Activated CD4-positive, alpha-beta T cell treated with anti-CD3 and anti-CD28 coated beads, Interleukin-2, amount 10 ng/mL, durations not matched to agents 24 days and 14 days (primary cell): ENCODE results near the gene RIPPLY1. TPM values are rescaled to one million over a fixed set of nuclear protein-coding genes. Genes with fewer than 3 reads are reported as not detected.
"Not testable (repeated sequence)": the region's sequence is repeated elsewhere in the genome, so short reads cannot be mapped to it uniquely, and the experiment has no call there.

Experiments
- DNase-seq: peaks from one replicate; pipeline ENCODE4 v3.0.0; 2022
- H3K27ac Mint-ChIP-seq: one replicate; pipeline ENCODE4 v1.8.0; 2022; ENCODE audit warnings: mild to moderate bottlenecking, mixed read lengths
- H3K27me3 Mint-ChIP-seq: one replicate; pipeline ENCODE4 v1.8.0; 2022; ENCODE audit warnings: mixed read lengths
- H3K36me3 Mint-ChIP-seq: one replicate; pipeline ENCODE4 v1.8.0; 2022; ENCODE audit warnings: low read depth, mild to moderate bottlenecking, mixed read lengths
- H3K4me1 Mint-ChIP-seq: one replicate; pipeline ENCODE4 v1.8.0; 2021; ENCODE audit warnings: mixed read lengths
- H3K4me3 Mint-ChIP-seq: one replicate; pipeline ENCODE4 v1.8.0; 2022; ENCODE audit warnings: mild to moderate bottlenecking, moderate library complexity, mixed read lengths
- H3K9me3 Mint-ChIP-seq: one replicate; pipeline ENCODE4 v1.8.0; 2021; ENCODE audit warnings: mixed read lengths
- intact Hi-C: fragments of 100-400 bp; cut with micrococcal nuclease; formaldehyde crosslinking; loops from one replicate; pipeline ENCODE4 v1.15.1; 2023
- total RNA-seq: library from RNA; stranded (reverse); gene quantifications from 2 replicates; pipeline ENCODE4 v1.2.3, GENCODE V29; 2022

Gene RIPPLY1
- total RNA-seq, 1 donor from 2014 or later, result not detected

GRCh38 chrX:106899841-106900240 is 3.3 kb downstream of the RIPPLY1 start:
- intact Hi-C loops, result loop anchor here (5.0 to 10.0 kb wide), 3 partner anchors 532 to 995 kb away; partner anchors contain the start of genes NCBP2L and TSC22D3
- no peaks in the 10 kb centered on the region for H3K4me1 Mint-ChIP-seq

GRCh38 chrX:106899276-106899675 is 3.9 kb downstream of the RIPPLY1 start:
- Mint-ChIP-seq H3K4me1 (no peaks in the 10 kb centered on the region), H3K36me3 (no peaks in the 10 kb centered on the region), H3K27ac (no peak overlapping the region), H3K4me3 (no peak overlapping the region), H3K27me3 (no peaks in the 10 kb centered on the region), H3K9me3 (no peaks in the 10 kb centered on the region)
- DNase-seq, result no peak
- intact Hi-C loops, result loop anchor here (5.0 to 10.0 kb wide), 3 partner anchors 533 to 996 kb away; partner anchors contain the start of genes NCBP2L and TSC22D3

More at GRCh38 chrX:106899841-106900240, 3.3 kb downstream of the RIPPLY1 start:
- H3K27ac Mint-ChIP-seq, result no peak overlapping the region
- no peaks in the 10 kb centered on the region for H3K27me3 Mint-ChIP-seq
- no peaks in the 10 kb centered on the region for H3K36me3 Mint-ChIP-seq
- H3K4me3 Mint-ChIP-seq, result no peak overlapping the region
- no peaks in the 10 kb centered on the region for H3K9me3 Mint-ChIP-seq
- DNase-seq, result no peak

GRCh38 chrX:106898462-106898861 is 4.7 kb downstream of the RIPPLY1 start:
- no peaks in the 10 kb centered on the region for H3K27me3 Mint-ChIP-seq
- H3K36me3 Mint-ChIP-seq, result no peaks in the 10 kb centered on the region
- intact Hi-C loops, result loop anchor here (5.0 to 10.0 kb wide), 3 partner anchors 534 to 996 kb away; partner anchors contain the start of genes NCBP2L and TSC22D3
- H3K27ac Mint-ChIP-seq, result no peak overlapping the region
- peak; percentile 61 for DNase-seq
- H3K4me3 Mint-ChIP-seq, result no peak overlapping the region
- no peaks in the 10 kb centered on the region for H3K4me1 Mint-ChIP-seq
- no peaks in the 10 kb centered on the region for H3K9me3 Mint-ChIP-seq

GRCh38 chrX:106897259-106897658 is 5.9 kb downstream of the RIPPLY1 start:
- no peak for DNase-seq
- Mint-ChIP-seq H3K27ac (no peak overlapping the region), H3K4me1 (no peaks in the 10 kb centered on the region), H3K9me3 (no peaks in the 10 kb centered on the region), H3K4me3 (no peak overlapping the region), H3K36me3 (no peaks in the 10 kb centered on the region), H3K27me3 (no peaks in the 10 kb centered on the region)
- intact Hi-C loops, result loop anchor here (5.0 to 10.0 kb wide), 3 partner anchors 535 to 998 kb away; partner anchors contain the start of genes NCBP2L and TSC22D3

- Mint-ChIP-seq H3K4me1 (no peaks in the 10 kb centered on the region), H3K9me3 (no peaks in the 10 kb centered on the region), H3K27me3 (no peaks in the 10 kb centered on the region), H3K27ac (no peak overlapping the region), H3K4me3 (no peak overlapping the region), H3K36me3 (no peaks in the 10 kb centered on the region)
- no peak for DNase-seq
- intact Hi-C loops, result loop anchor here (1.0 to 10.0 kb wide), 4 partner anchors 58 to 1000 kb away; partner anchors contain the start of genes NCBP2L and TSC22D3
Observed at GRCh38 chrX:106894978-106895452, 8.1 kb downstream of the RIPPLY1 start.

- peak; percentile 79 for DNase-seq
- intact Hi-C loops, result loop anchor here (1.0 to 10.0 kb wide), 3 partner anchors 59 to 1000 kb away; partner anchors contain the start of genes NCBP2L and TSC22D3
- H3K4me1 Mint-ChIP-seq, result no peaks in the 10 kb centered on the region
- H3K27ac Mint-ChIP-seq, result no peak overlapping the region
- no peaks in the 10 kb centered on the region for H3K9me3 Mint-ChIP-seq
- H3K4me3 Mint-ChIP-seq, result no peak overlapping the region
- no peaks in the 10 kb centered on the region for H3K36me3 Mint-ChIP-seq
- H3K27me3 Mint-ChIP-seq, result no peaks in the 10 kb centered on the region
Observed at GRCh38 chrX:106894392-106894909, 8.7 kb downstream of the RIPPLY1 start.

- Mint-ChIP-seq H3K27ac (no peak overlapping the region), H3K4me1 (no peaks in the 10 kb centered on the region), H3K4me3 (no peak overlapping the region), H3K36me3 (no peaks in the 10 kb centered on the region), H3K9me3 (no peaks in the 10 kb centered on the region), H3K27me3 (peaks cover 1% of the 10 kb centered on the region)
- no peak for DNase-seq
- intact Hi-C loops, result loop anchor here (10.0 kb wide), 2 partner anchors 883 to 1003 kb away; partner anchors contain the start of genes NCBP2L and TSC22D3
Observed at GRCh38 chrX:106891762-106892460, 11.2 kb downstream of the RIPPLY1 start.

GRCh38 chrX:106889468-106889867 is 13.7 kb downstream of the RIPPLY1 start:
- Mint-ChIP-seq H3K4me1 (no peaks in the 10 kb centered on the region), H3K36me3 (no peaks in the 10 kb centered on the region), H3K27ac (no peak overlapping the region), H3K4me3 (no peak overlapping the region), H3K9me3 (no peaks in the 10 kb centered on the region), H3K27me3 (peaks cover 1% of the 10 kb centered on the region)
- intact Hi-C loops, result no loop called here
- no peak for DNase-seq

- H3K27me3 Mint-ChIP-seq, result peaks cover 3% of the 10 kb centered on the region
- no peaks in the 10 kb centered on the region for H3K36me3 Mint-ChIP-seq
- H3K4me1 Mint-ChIP-seq, result no peaks in the 10 kb centered on the region
- no peak overlapping the region for H3K4me3 Mint-ChIP-seq
- no peak overlapping the region for H3K27ac Mint-ChIP-seq
- H3K9me3 Mint-ChIP-seq, result no peaks in the 10 kb centered on the region
- intact Hi-C loops, result no loop called here
- no peak for DNase-seq
Observed at GRCh38 chrX:106875151-106875550, 28.0 kb downstream of the RIPPLY1 start.

GRCh38 chrX:106874075-106874474 is 29.1 kb downstream of the RIPPLY1 start:
- intact Hi-C loops, result no loop called here
- Mint-ChIP-seq H3K9me3 (no peaks in the 10 kb centered on the region), H3K4me3 (no peak overlapping the region)

GRCh38 chrX:106872796-106873195 is 30.3 kb downstream of the RIPPLY1 start:
- H3K27ac Mint-ChIP-seq, H3K4me3 Mint-ChIP-seq, H3K4me1 Mint-ChIP-seq, H3K9me3 Mint-ChIP-seq, DNase-seq, intact Hi-C loops, H3K27me3 Mint-ChIP-seq, H3K36me3 Mint-ChIP-seq: not testable (repeated sequence)

More at GRCh38 chrX:106874075-106874474, 29.1 kb downstream of the RIPPLY1 start:
- H3K36me3 Mint-ChIP-seq, result no peaks in the 10 kb centered on the region
- H3K27ac Mint-ChIP-seq, result no peak overlapping the region
- H3K4me1 Mint-ChIP-seq, result no peaks in the 10 kb centered on the region
- peaks cover under 1% of the 10 kb centered on the region for H3K27me3 Mint-ChIP-seq
- DNase-seq, result no peak

- Mint-ChIP-seq H3K27me3 (peaks cover 4% of the 10 kb centered on the region), H3K9me3 (no peaks in the 10 kb centered on the region), H3K36me3 (no peaks in the 10 kb centered on the region), H3K4me1 (no peaks in the 10 kb centered on the region), H3K27ac (no peak overlapping the region), H3K4me3 (no peak overlapping the region)
- intact Hi-C loops, result no loop called here
- DNase-seq, result no peak
Observed at GRCh38 chrX:106863697-106864096, 39.4 kb downstream of the RIPPLY1 start.

- no peaks in the 10 kb centered on the region for H3K4me1 Mint-ChIP-seq
- H3K4me3 Mint-ChIP-seq, result no peak overlapping the region
- peak; percentile 59 for DNase-seq
- H3K36me3 Mint-ChIP-seq, result no peaks in the 10 kb centered on the region
- H3K27me3 Mint-ChIP-seq, result peaks cover 4% of the 10 kb centered on the region
- no peaks in the 10 kb centered on the region for H3K9me3 Mint-ChIP-seq
- intact Hi-C loops, result no loop called here
- no peak overlapping the region for H3K27ac Mint-ChIP-seq
Observed at GRCh38 chrX:106862972-106863688, 40.0 kb downstream of the RIPPLY1 start.
